ENCODE measurements around the gene UCHL3. TPM values are rescaled to one million over a fixed set of nuclear protein-coding genes. Genes with fewer than 3 reads are reported as not detected.

The UCHL3 gene
- total RNA-seq, 1 donor from 2014 or later: 23.2 TPM

GRCh38 chr13:75610466-75610865 is 60.9 kb downstream of the UCHL3 start:
- Histone ChIP-seq H3K9me3 (replicated peaks) (no peaks in the 10 kb centered on the region), H3K36me3 (peaks cover 6% of the 10 kb centered on the region), H3K27me3 (ENCODE audit: low read depth) (no peaks in the 10 kb centered on the region), H3K4me3 (no peak overlapping the region), H3K4me1 (no peaks in the 10 kb centered on the region), H3K27ac (replicated peaks) (no peak overlapping the region)
- no peak for DNase-seq
- no peak for TF ChIP-seq CTCF (IDR thresholded peaks at IDR 0.05; ENCODE audit: borderline replicate concordance)
- intact Hi-C loops (cut with micrococcal nuclease): no loop called here

GRCh38 chr13:75612354-75612753 is 62.8 kb downstream of the UCHL3 start:
- Histone ChIP-seq H3K9me3 (replicated peaks) (no peaks in the 10 kb centered on the region), H3K27ac (replicated peaks) (no peak overlapping the region), H3K4me1 (no peaks in the 10 kb centered on the region), H3K4me3 (no peak overlapping the region), H3K27me3 (ENCODE audit: low read depth) (no peaks in the 10 kb centered on the region), H3K36me3 (no peaks in the 10 kb centered on the region)
- TF ChIP-seq CTCF (IDR thresholded peaks at IDR 0.05; ENCODE audit: borderline replicate concordance): no peak
- DNase-seq: no peak
- intact Hi-C loops (cut with micrococcal nuclease): no loop called here

GRCh38 chr13:75617230-75617629 is 67.6 kb downstream of the UCHL3 start:
- DNase-seq: no peak
- TF ChIP-seq CTCF (IDR thresholded peaks at IDR 0.05; ENCODE audit: borderline replicate concordance): no peak
- no peaks in the 10 kb centered on the region for H3K27me3 ChIP-seq (ENCODE audit: low read depth)
- H3K36me3 ChIP-seq: no peaks in the 10 kb centered on the region
- H3K4me3 ChIP-seq: no peak overlapping the region
- H3K4me1 ChIP-seq: no peaks in the 10 kb centered on the region
- H3K9me3 ChIP-seq (replicated peaks): no peaks in the 10 kb centered on the region
- no peak overlapping the region for H3K27ac ChIP-seq (replicated peaks)
- intact Hi-C loops (cut with micrococcal nuclease): no loop called here

- peaks cover 2% of the 10 kb centered on the region for H3K36me3 ChIP-seq
- DNase-seq: no peak
- H3K27ac ChIP-seq (replicated peaks): no peak overlapping the region
- H3K4me3 ChIP-seq: no peak overlapping the region
- TF ChIP-seq CTCF (IDR thresholded peaks at IDR 0.05; ENCODE audit: borderline replicate concordance): no peak
- no peaks in the 10 kb centered on the region for H3K27me3 ChIP-seq (ENCODE audit: low read depth)
- no peaks in the 10 kb centered on the region for H3K9me3 ChIP-seq (replicated peaks)
- intact Hi-C loops (cut with micrococcal nuclease): no loop called here
- H3K4me1 ChIP-seq: no peaks in the 10 kb centered on the region
Observed at GRCh38 chr13:75618308-75618707, 68.7 kb downstream of the UCHL3 start.

GRCh38 chr13:75620020-75620419 is 70.4 kb downstream of the UCHL3 start:
- no peak for TF ChIP-seq CTCF (IDR thresholded peaks at IDR 0.05; ENCODE audit: borderline replicate concordance)
- no peaks in the 10 kb centered on the region for H3K4me1 ChIP-seq
- intact Hi-C loops (cut with micrococcal nuclease): no loop called here

GRCh38 chr13:75621147-75621546 is 71.6 kb downstream of the UCHL3 start:
- DNase-seq: no peak
- no peak for TF ChIP-seq CTCF (IDR thresholded peaks at IDR 0.05; ENCODE audit: borderline replicate concordance)
- H3K9me3 ChIP-seq (replicated peaks): no peaks in the 10 kb centered on the region
- intact Hi-C loops (cut with micrococcal nuclease): no loop called here
- H3K36me3 ChIP-seq: peaks cover 11% of the 10 kb centered on the region
- no peak overlapping the region for H3K4me3 ChIP-seq
- H3K27me3 ChIP-seq (ENCODE audit: low read depth): no peaks in the 10 kb centered on the region
- H3K4me1 ChIP-seq: no peaks in the 10 kb centered on the region
- no peak overlapping the region for H3K27ac ChIP-seq (replicated peaks)

More at GRCh38 chr13:75620020-75620419, 70.4 kb downstream of the UCHL3 start:
- peaks cover 7% of the 10 kb centered on the region for H3K36me3 ChIP-seq
- H3K9me3 ChIP-seq (replicated peaks): no peaks in the 10 kb centered on the region
- H3K4me3 ChIP-seq: no peak overlapping the region
- no peak overlapping the region for H3K27ac ChIP-seq (replicated peaks)
- DNase-seq: no peak
- no peaks in the 10 kb centered on the region for H3K27me3 ChIP-seq (ENCODE audit: low read depth)
